Measurements from ENCODE around the gene FMO3. TPM values are rescaled to one million over a fixed set of nuclear protein-coding genes. Genes with fewer than 3 reads are reported as not detected.

FMO3 gene
- total RNA-seq (1 to 10 TPM; 1.8 to 3.5 TPM), polyA plus RNA-seq (ENCODE audit: insufficient read length in 2 of 2) (1 to 10 TPM; 2.1 to 2.3 TPM)
- long read RNA-seq, donor 1: 0 reads
- long read RNA-seq, donor 2: 0 reads
- long read RNA-seq, donor 3: 0 reads
- long read RNA-seq, donor 4: 0 reads

DNA sequence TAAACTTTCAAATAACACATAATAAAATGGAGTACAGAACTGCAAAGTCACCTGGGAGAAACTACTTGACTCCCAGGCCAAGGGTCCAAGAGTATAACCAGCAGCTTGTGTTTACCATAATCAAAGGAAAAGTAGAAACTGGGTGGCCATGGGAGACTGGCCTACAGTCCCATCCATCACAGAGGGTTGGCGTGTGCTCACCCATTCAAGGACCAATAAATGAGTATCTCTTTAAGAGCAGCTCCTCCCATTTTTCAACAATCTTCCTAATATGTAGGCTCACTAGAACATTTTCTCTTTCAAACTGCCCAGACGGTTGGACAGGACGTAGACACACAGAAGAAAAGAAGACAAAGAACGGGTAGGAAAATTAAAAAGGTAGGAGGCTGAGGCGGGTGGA, at the start of gene FMO3:
Gene FMO3, plus strand, starts transcription at position 302 of the 400 bp plus-strand sequence. CDS start 1,754 bp downstream, outside the sequence.
- Histone ChIP-seq H3K4me3 (ENCODE audit: low read depth, low read length) (no peak within 1 kb of the TSS), H3K27me3 (ENCODE audit: control insufficient read depth, insufficient read depth, low read length) (no peaks in the 10 kb centered on the region), H3K4me1 (ENCODE audit: control insufficient read depth, insufficient read depth, low read length) (no peaks in the 10 kb centered on the region), H3K27ac (ENCODE audit: low read depth, low read length) (no peak within 1 kb of the TSS), H3K36me3 (ENCODE audit: control insufficient read depth, insufficient read depth, low read length) (no peaks in the 10 kb centered on the region), H3K9me3 (ENCODE audit: control insufficient read depth, insufficient read depth, low read length) (no peaks in the 10 kb centered on the region)
- no peak for DNase-seq (ENCODE audit: low read depth in 4 of 6, low spot score in 6 of 6)
- no CpG with 5 or more reads among the region's 5 CpGs for WGBS (ENCODE audit: insufficient coverage)

- no peak overlapping the region for H3K4me3 ChIP-seq (ENCODE audit: low read depth, low read length)
- WGBS (ENCODE audit: insufficient coverage): 88% methylated on average over 2 of the region's 2 CpGs
- H3K4me1 ChIP-seq (ENCODE audit: control insufficient read depth, insufficient read depth, low read length): no peaks in the 10 kb centered on the region
- no peaks in the 10 kb centered on the region for H3K36me3 ChIP-seq (ENCODE audit: control insufficient read depth, insufficient read depth, low read length)
- H3K27me3 ChIP-seq (ENCODE audit: control insufficient read depth, insufficient read depth, low read length): no peaks in the 10 kb centered on the region
- DNase-seq (ENCODE audit: low read depth in 4 of 6, low spot score in 6 of 6): no peak
- peaks cover 4% of the 10 kb centered on the region for H3K9me3 ChIP-seq (ENCODE audit: control insufficient read depth, insufficient read depth, low read length)
- no peak overlapping the region for H3K27ac ChIP-seq (ENCODE audit: low read depth, low read length)
Measured at GRCh38 chr1:171048014-171048413, 42.7 kb upstream of the FMO3 start.

GRCh38 chr1:171052977-171053376, 37.7 kb upstream of the FMO3 start:
- Histone ChIP-seq H3K36me3 (ENCODE audit: control insufficient read depth, insufficient read depth, low read length) (no peaks in the 10 kb centered on the region), H3K27me3 (ENCODE audit: control insufficient read depth, insufficient read depth, low read length) (no peaks in the 10 kb centered on the region), H3K4me3 (ENCODE audit: low read depth, low read length) (no peak overlapping the region), H3K9me3 (ENCODE audit: control insufficient read depth, insufficient read depth, low read length) (peaks cover 6% of the 10 kb centered on the region), H3K4me1 (ENCODE audit: control insufficient read depth, insufficient read depth, low read length) (no peaks in the 10 kb centered on the region), H3K27ac (ENCODE audit: low read depth, low read length) (no peak overlapping the region)
- DNase-seq (ENCODE audit: low read depth in 4 of 6, low spot score in 6 of 6): no peak
- 100% methylated on average over 2 of the region's 2 CpGs for WGBS (ENCODE audit: insufficient coverage)

GRCh38 chr1:171055966-171056643, 34.6 kb upstream of the FMO3 start:
- 91% methylated on average over 3 of the region's 3 CpGs for WGBS (ENCODE audit: insufficient coverage)
- Histone ChIP-seq H3K9me3 (ENCODE audit: control insufficient read depth, insufficient read depth, low read length) (peaks cover 3% of the 10 kb centered on the region), H3K27ac (ENCODE audit: low read depth, low read length) (no peak overlapping the region), H3K4me3 (ENCODE audit: low read depth, low read length) (no peak overlapping the region), H3K4me1 (ENCODE audit: control insufficient read depth, insufficient read depth, low read length) (no peaks in the 10 kb centered on the region), H3K27me3 (ENCODE audit: control insufficient read depth, insufficient read depth, low read length) (no peaks in the 10 kb centered on the region), H3K36me3 (ENCODE audit: control insufficient read depth, insufficient read depth, low read length) (no peaks in the 10 kb centered on the region)
- DNase-seq (ENCODE audit: low read depth in 4 of 6, low spot score in 6 of 6): no peak

DNA sequence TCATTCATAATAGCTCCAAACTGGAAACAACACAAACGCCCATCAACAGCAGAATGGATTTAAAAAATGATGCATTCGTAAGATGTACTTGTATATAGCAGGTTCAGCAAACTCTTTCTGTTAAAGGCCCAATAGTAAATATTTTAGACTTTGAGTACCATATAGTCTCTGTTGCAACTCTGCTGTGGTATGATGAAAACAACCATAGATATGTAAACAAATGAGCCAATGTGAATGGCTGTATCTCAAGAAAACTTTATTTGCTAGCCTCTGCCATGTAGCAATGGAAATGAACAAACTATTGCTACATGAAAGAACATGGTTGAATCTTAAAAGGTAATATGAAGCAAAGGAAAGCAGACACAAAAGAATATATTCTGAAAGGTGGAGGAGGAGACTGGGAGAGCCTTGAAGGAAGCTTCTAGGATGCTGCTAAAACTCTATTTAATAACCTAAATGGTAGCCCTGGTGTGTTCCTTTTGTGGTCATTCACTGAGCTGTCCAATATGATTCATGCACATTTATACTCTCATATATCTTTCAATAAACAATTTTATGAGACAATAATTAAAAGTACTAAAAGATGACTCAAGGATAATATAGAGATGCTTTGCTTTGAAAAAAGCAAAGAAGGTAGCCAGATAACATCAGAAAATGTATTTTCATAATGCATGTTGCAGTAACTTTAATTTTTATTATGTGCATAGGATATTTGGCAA, 29.1 kb upstream of the FMO3 start:
- H3K27me3 ChIP-seq (ENCODE audit: control insufficient read depth, insufficient read depth, low read length): no peaks in the 10 kb centered on the region
- DNase-seq (ENCODE audit: low read depth in 4 of 6, low spot score in 6 of 6): no peak
- no peak overlapping the region for H3K4me3 ChIP-seq (ENCODE audit: low read depth, low read length)
- H3K4me1 ChIP-seq (ENCODE audit: control insufficient read depth, insufficient read depth, low read length): no peaks in the 10 kb centered on the region
- peaks cover 3% of the 10 kb centered on the region for H3K9me3 ChIP-seq (ENCODE audit: control insufficient read depth, insufficient read depth, low read length)
- no peaks in the 10 kb centered on the region for H3K36me3 ChIP-seq (ENCODE audit: control insufficient read depth, insufficient read depth, low read length)
- no CpG with 5 or more reads among the region's 2 CpGs for WGBS (ENCODE audit: insufficient coverage)
- no peak overlapping the region for H3K27ac ChIP-seq (ENCODE audit: low read depth, low read length)

DNA sequence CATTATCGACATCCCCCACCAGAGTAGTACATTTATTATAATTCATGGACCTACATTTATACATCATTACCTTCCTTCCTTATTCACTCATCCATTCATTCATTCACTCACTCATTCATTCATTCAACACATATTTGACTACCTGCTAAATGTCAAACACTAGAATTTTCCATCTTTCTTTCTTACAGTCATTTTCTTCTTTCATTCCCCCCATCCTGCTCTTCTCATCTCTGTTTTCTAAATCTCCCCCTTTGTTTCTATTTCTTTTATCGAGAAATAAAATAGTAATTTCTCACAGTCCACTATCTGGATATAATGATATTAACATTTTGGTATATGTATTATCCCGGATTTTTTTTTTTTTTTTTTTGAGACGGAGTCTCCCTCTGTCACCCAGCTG, 27.8 kb upstream of the FMO3 start:
- Histone ChIP-seq H3K9me3 (ENCODE audit: control insufficient read depth, insufficient read depth, low read length) (no peaks in the 10 kb centered on the region), H3K27ac (ENCODE audit: low read depth, low read length) (no peak overlapping the region), H3K36me3 (ENCODE audit: control insufficient read depth, insufficient read depth, low read length) (no peaks in the 10 kb centered on the region), H3K27me3 (ENCODE audit: control insufficient read depth, insufficient read depth, low read length) (no peaks in the 10 kb centered on the region), H3K4me3 (ENCODE audit: low read depth, low read length) (no peak overlapping the region), H3K4me1 (ENCODE audit: control insufficient read depth, insufficient read depth, low read length) (no peaks in the 10 kb centered on the region)
- no peak for DNase-seq (ENCODE audit: low read depth in 4 of 6, low spot score in 6 of 6)
- WGBS (ENCODE audit: insufficient coverage): 100% methylated on average over 1 of the region's 4 CpGs

- H3K27ac ChIP-seq (ENCODE audit: low read depth, low read length): no peak overlapping the region
Measured at GRCh38 chr1:171075041-171075440, 15.7 kb upstream of the FMO3 start.

DNA sequence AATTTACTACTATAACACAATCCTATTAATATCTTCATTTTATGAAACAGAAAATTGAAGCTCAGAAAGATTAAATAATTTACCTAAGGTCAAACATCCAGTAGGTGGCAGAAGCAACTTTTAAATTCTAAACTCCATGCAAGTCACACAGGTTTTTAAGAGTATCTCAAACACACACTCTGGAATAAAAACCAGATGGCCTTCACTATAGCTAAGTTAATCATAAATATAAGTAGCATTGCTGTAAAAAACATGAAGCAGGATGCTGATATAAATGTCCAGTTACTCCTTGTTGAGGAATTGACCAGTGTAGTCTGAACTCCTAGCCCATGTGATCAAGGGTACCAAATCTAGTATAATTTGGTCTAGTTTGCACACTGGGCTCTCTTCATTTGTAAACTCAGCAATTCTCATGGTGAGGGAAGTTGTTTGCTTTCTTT, 9.4 kb upstream of the FMO3 start:
- Histone ChIP-seq H3K4me1 (ENCODE audit: control insufficient read depth, insufficient read depth, low read length) (no peaks in the 10 kb centered on the region), H3K27me3 (ENCODE audit: control insufficient read depth, insufficient read depth, low read length) (no peaks in the 10 kb centered on the region), H3K9me3 (ENCODE audit: control insufficient read depth, insufficient read depth, low read length) (no peaks in the 10 kb centered on the region), H3K36me3 (ENCODE audit: control insufficient read depth, insufficient read depth, low read length) (no peaks in the 10 kb centered on the region), H3K4me3 (ENCODE audit: low read depth, low read length) (no peak overlapping the region), H3K27ac (ENCODE audit: low read depth, low read length) (peak overlapping the region; percentile 65)
- peak; percentile 21 to 79 (median 58) for DNase-seq (ENCODE audit: low read depth in 4 of 6, low spot score in 6 of 6)

More at GRCh38 chr1:171075041-171075440, 15.7 kb upstream of the FMO3 start:
- Histone ChIP-seq H3K4me1 (ENCODE audit: control insufficient read depth, insufficient read depth, low read length) (no peaks in the 10 kb centered on the region), H3K9me3 (ENCODE audit: control insufficient read depth, insufficient read depth, low read length) (no peaks in the 10 kb centered on the region), H3K36me3 (ENCODE audit: control insufficient read depth, insufficient read depth, low read length) (no peaks in the 10 kb centered on the region), H3K4me3 (ENCODE audit: low read depth, low read length) (no peak overlapping the region), H3K27me3 (ENCODE audit: control insufficient read depth, insufficient read depth, low read length) (no peaks in the 10 kb centered on the region)
- no CpG with 5 or more reads among the region's 3 CpGs for WGBS (ENCODE audit: insufficient coverage)
- DNase-seq (ENCODE audit: low read depth in 4 of 6, low spot score in 6 of 6): no peak

GRCh38 chr1:171081763-171082201, 8.9 kb upstream of the FMO3 start:
- WGBS (ENCODE audit: insufficient coverage): 24% methylated on average over 6 of the region's 7 CpGs
- Histone ChIP-seq H3K27ac (ENCODE audit: low read depth, low read length) (peak overlapping the region; percentile 65), H3K4me3 (ENCODE audit: low read depth, low read length) (no peak overlapping the region), H3K27me3 (ENCODE audit: control insufficient read depth, insufficient read depth, low read length) (no peaks in the 10 kb centered on the region), H3K4me1 (ENCODE audit: control insufficient read depth, insufficient read depth, low read length) (no peaks in the 10 kb centered on the region), H3K36me3 (ENCODE audit: control insufficient read depth, insufficient read depth, low read length) (no peaks in the 10 kb centered on the region), H3K9me3 (ENCODE audit: control insufficient read depth, insufficient read depth, low read length) (no peaks in the 10 kb centered on the region)
- peak; percentile 36 to 86 (median 56) for DNase-seq (ENCODE audit: low read depth in 4 of 6, low spot score in 6 of 6)
